ENCODE measurements around the gene ASTN1.

ASTN1 gene

GRCh38 chr1:177162243-177162642, 2.3 kb downstream of the ASTN1 start:
- no peak for DNase-seq

GRCh38 chr1:177146499-177146898, 18.0 kb downstream of the ASTN1 start:
- no peak for DNase-seq

GRCh38 chr1:177145106-177146070, 19.1 kb downstream of the ASTN1 start:
- DNase-seq: no peak

- DNase-seq: no peak
These were observed 21.7 kb downstream of the ASTN1 start for GRCh38 chr1:177142791-177143271.

GRCh38 chr1:177142010-177142409, 22.5 kb downstream of the ASTN1 start:
- DNase-seq: no peak

GRCh38 chr1:177138347-177138746, 26.2 kb downstream of the ASTN1 start:
- no peak for DNase-seq

GRCh38 chr1:177137814-177138213, 26.7 kb downstream of the ASTN1 start:
- DNase-seq: no peak

- no peak for DNase-seq
These were observed 29.3 kb downstream of the ASTN1 start for GRCh38 chr1:177135250-177135649.

- no peak for DNase-seq
These were observed 30.5 kb downstream of the ASTN1 start for GRCh38 chr1:177133977-177134538.

- no peak for DNase-seq
These were observed 32.4 kb downstream of the ASTN1 start for GRCh38 chr1:177132141-177132540.

- DNase-seq: no peak
These were observed 32.8 kb downstream of the ASTN1 start for GRCh38 chr1:177131723-177132122.

GRCh38 chr1:177130451-177130945, 34.0 kb downstream of the ASTN1 start:
- DNase-seq: no peak

GRCh38 chr1:177128665-177129281, 35.7 kb downstream of the ASTN1 start:
- DNase-seq: no peak

GRCh38 chr1:177126267-177126666, 38.2 kb downstream of the ASTN1 start:
- no peak for DNase-seq

- no peak for DNase-seq
These were observed 39.8 kb downstream of the ASTN1 start for GRCh38 chr1:177124577-177125278.

GRCh38 chr1:177122461-177123251, 41.9 kb downstream of the ASTN1 start:
- DNase-seq: no peak

GRCh38 chr1:177119311-177119710, 45.2 kb downstream of the ASTN1 start:
- DNase-seq: no peak

GRCh38 chr1:177118901-177119300, 45.6 kb downstream of the ASTN1 start:
- DNase-seq: no peak

- no peak for DNase-seq
These were observed 47.6 kb downstream of the ASTN1 start for GRCh38 chr1:177116941-177117340.

GRCh38 chr1:177106614-177107365, 57.7 kb downstream of the ASTN1 start:
- no peak for DNase-seq

GRCh38 chr1:177106196-177106595, 58.3 kb downstream of the ASTN1 start:
- DNase-seq: no peak
